SKM-1 treated with dmso at 0.1 percent for 144 hours (cell line): ENCODE data around the gene ITIH1.

ENCODE experiments used
- DNase-seq: peaks from one replicate; lab custom pipeline; 2025; ENCODE audit not compliant: unreplicated experiment; lab: John Stamatoyannopoulos, UW

Gene ITIH1

GRCh38 chr3:52788890-52789745 lies 11.7 kb downstream of the ITIH1 start:
- DNase-seq = no peak

GRCh38 chr3:52789746-52790040 lies 12.3 kb downstream of the ITIH1 start:
- DNase-seq = no peak

- no peak for DNase-seq
Observed at GRCh38 chr3:52790337-52790736, 12.9 kb downstream of the ITIH1 start.

GRCh38 chr3:52790741-52791140 lies 13.3 kb downstream of the ITIH1 start:
- no peak for DNase-seq

- no peak for DNase-seq
Observed at GRCh38 chr3:52791366-52791765, 14.0 kb downstream of the ITIH1 start.

GRCh38 chr3:52791928-52792327 lies 14.5 kb downstream of the ITIH1 start:
- no peak for DNase-seq

GRCh38 chr3:52792413-52792812 lies 15.0 kb downstream of the ITIH1 start:
- no peak for DNase-seq

GRCh38 chr3:52792961-52793695 lies 15.7 kb downstream of the ITIH1 start:
- no peak for DNase-seq

GRCh38 chr3:52793702-52794611 lies 16.6 kb downstream of the ITIH1 start:
- no peak for DNase-seq

- no peak for DNase-seq
Observed at GRCh38 chr3:52794612-52795099, 17.3 kb downstream of the ITIH1 start, which contains the start of gene ITIH3. Gene ITIH3 (plus strand): TSS chr3:52794796. CDS start chr3:52794804, 8 bp downstream.

- DNase-seq = no peak
Observed at GRCh38 chr3:52795298-52795900, 18.0 kb downstream of the ITIH1 start.

GRCh38 chr3:52796411-52796810 lies 19.0 kb downstream of the ITIH1 start:
- no peak for DNase-seq

GRCh38 chr3:52798376-52798977 lies 21.1 kb downstream of the ITIH1 start:
- no peak for DNase-seq

- no peak for DNase-seq
Observed at GRCh38 chr3:52798978-52799476, 21.6 kb downstream of the ITIH1 start.

GRCh38 chr3:52800079-52800478 lies 22.7 kb downstream of the ITIH1 start:
- DNase-seq = no peak

GRCh38 chr3:52801839-52802238 lies 24.4 kb downstream of the ITIH1 start:
- DNase-seq = no peak

GRCh38 chr3:52805270-52806039 lies 28.1 kb downstream of the ITIH1 start:
- no peak for DNase-seq

- DNase-seq = no peak
Observed at GRCh38 chr3:52809149-52809548, 31.8 kb downstream of the ITIH1 start.

GRCh38 chr3:52809662-52810377 lies 32.4 kb downstream of the ITIH1 start:
- no peak for DNase-seq
